Stomach (tissue), 9 donors: ENCODE measurements around the gene NUDT8. TPM values are rescaled to one million over a fixed set of nuclear protein-coding genes. Genes with fewer than 3 reads are reported as not detected.

Experiments
- DNase-seq, 2 donors: peaks; one replicate each; pipeline versions ENCODE4 v3.0.0 to v3.0.0-alpha.2; 2013 to 2019
- H3K27ac ChIP-seq, 5 donors: fragments of 200-600 bp in 4 of 5; sonication (generic) in 4 of 5; one replicate each; pipeline ENCODE4 v1.5.1; 2013 to 2019; ENCODE audit warnings: mild to moderate bottlenecking in 1 of 5, moderate library complexity in 1 of 5
- H3K27me3 ChIP-seq, 3 donors: fragments of 200-600 bp; sonication (generic); one replicate each; pipeline ENCODE4 v1.5.1; 2017 to 2019; ENCODE audit warnings: mixed run types in 1 of 3
- H3K36me3 ChIP-seq, 4 donors: fragments of 200-600 bp; sonication (generic); 1 replicate in 3 of 4; 2 replicates in 1 of 4; pipeline ENCODE4 v1.5.1; 2016 to 2019
- H3K4me1 ChIP-seq, 4 donors: fragments of 200-600 bp; sonication (generic); one replicate each; pipeline ENCODE4 v1.5.1; 2016 to 2019
- H3K4me3 ChIP-seq, 4 donors: fragments of 200-600 bp; sonication (generic) in 3 of 4; one replicate each; pipeline ENCODE4 v1.5.1; 2016 to 2019; ENCODE audit warnings: mild to moderate bottlenecking in 1 of 4
- H3K9me3 ChIP-seq, 4 donors: fragments of 200-600 bp; sonication (generic); one replicate each; pipeline ENCODE4 v1.5.1; 2016 to 2019
- EP300 ChIP-seq: sonication (generic); formaldehyde crosslinking; IDR thresholded peaks from one replicate; pipeline ENCODE4 v1.6.1; 2017; ENCODE audit warnings: antibody characterized with exemption
- POLR2A ChIP-seq, 4 donors: fragments of 450-650 bp; IDR thresholded peaks; one replicate each; pipeline ENCODE4 v1.6.1; 2016; ENCODE audit warnings: antibody characterized with exemption in 4 of 4, control low read depth in 2 of 4, mild to moderate bottlenecking in 1 of 4, moderate library complexity in 1 of 4
- POLR2AphosphoS5 ChIP-seq, 3 donors: sonication (generic); formaldehyde crosslinking; IDR thresholded peaks; one replicate each; pipeline ENCODE4 v1.6.1; 2016; ENCODE audit warnings: antibody characterized with exemption in 3 of 3
- WGBS, 5 donors: extraction: QIAGEN DNeasy Blood & Tissue Kit in 3 of 5; methylation state at CpG; one replicate each; pipeline versions ENCODE4 v1.1.5 to v1.1.7; 2013 to 2018; 5-methylcytosine and 5-hydroxymethylcytosine counted together
- intact Hi-C: fragments of 100-400 bp; cut with DNase I; formaldehyde crosslinking; loops from one replicate; pipeline ENCODE4 v1.15.1; 2023; ENCODE audit warnings: low total_unique reads
- polyA plus RNA-seq, 3 donors: library from polyadenylated mRNA; stranded (reverse); fragments of 200-250 nt; gene quantifications; one replicate each; pipeline ENCODE4 v1.2.3, GENCODE V29; 2013
- total RNA-seq, 5 donors: library from RNA; depleted of rRNA; stranded (reverse); fragments of >200 nt; gene quantifications; one replicate each; pipeline versions ENCODE4 v1.1.0 to v1.2.3, GENCODE V29; 2014 to 2016
- TF ChIP-seq, protein P1 (sequence below), 7 experiments: fragments of 450-650 bp in 4 of 7; fragments of 200-600 bp in 3 of 7; sonication (generic) in 3 of 7; IDR thresholded peaks; one replicate each; pipeline ENCODE4 v1.5.1; 2016 to 2019; ENCODE audit warnings: antibody characterized with exemption in 7 of 7, control low read depth in 2 of 7, mild to moderate bottlenecking in 1 of 7
- donor health status: healthy with polysubstance abuse.
- donor health status: Bipolar disorder and iron deficiency.
- donor health status: healthy.

Gene NUDT8
- total and polyA plus RNA-seq, 8 donors, result 4.6 to 333 (median 17.3) TPM; not detected in 2

DNA sequence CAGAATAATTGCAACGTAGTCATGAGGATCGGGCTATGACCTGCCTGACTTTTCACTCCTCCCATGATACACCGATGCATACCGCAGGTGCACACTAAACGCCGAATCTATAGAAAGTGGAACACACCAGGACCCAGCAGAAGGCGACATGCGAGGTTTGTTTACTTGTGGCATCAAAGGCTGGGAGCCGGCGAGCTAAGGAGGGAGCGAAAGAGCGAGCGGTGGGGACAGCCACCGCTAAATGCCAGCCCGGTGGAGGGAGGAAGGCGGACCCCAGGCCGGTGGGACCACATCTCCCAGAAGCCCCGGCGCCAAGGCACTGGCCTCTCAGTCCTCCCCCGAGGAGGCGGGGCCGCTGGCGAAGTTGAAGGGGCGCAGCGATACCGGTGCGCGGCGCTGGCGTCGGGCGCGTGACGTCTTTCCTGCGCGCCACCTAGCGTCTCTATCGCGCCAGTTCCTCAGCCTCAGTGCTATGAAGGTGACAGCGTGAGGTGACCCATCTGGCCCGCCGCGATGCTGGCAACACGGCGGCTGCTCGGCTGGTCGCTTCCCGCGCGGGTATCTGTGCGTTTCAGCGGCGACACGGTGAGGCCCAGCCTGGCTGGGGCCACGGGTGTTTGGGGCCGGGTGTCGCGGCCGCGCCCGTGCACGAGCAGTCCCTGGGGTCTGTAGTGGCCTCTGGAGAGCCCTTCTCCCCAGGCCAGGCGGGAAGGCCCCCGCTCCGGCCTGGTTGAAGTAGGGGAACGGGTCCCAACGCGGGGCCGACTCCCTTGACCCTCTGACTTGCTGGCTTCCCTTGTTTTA is 23.0 kb downstream of the NUDT8 start, which contains the start of gene NDUFV1:
Gene NDUFV1 (plus strand): TSS at position 445 of the 804 bp plus-strand sequence. CDS start 69 bp downstream, at position 514.
- DNase-seq, result peak; percentile 98 to 99
- 0 to 3% (median 1%) methylated on average over 19 to 69 of the region's 69 CpGs for WGBS, 5 donors
- intact Hi-C loops, result no loop called here

DNA sequence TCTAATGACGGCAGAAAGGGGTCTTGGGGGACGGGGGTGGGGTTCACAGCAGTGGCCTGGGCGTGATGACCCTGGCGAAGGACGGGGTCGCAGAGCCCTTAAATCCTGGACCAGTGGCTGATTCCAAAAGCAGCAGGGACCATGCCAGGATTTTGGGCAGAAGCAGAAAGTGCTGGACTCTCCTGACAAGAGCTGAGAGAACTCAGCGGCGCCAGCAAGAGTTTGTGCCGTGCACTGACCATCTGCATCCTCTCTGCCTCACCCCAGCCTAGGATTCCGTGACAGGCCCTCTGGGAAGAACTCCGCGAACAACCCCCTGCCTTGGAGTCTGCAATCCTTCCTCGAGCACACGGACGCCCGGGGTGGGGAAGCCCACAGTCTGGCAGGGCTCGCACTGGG is 23.6 kb downstream of the NUDT8 start:
- Histone ChIP-seq H3K4me3 (peak overlapping the region; percentile 96 to 99 (median 98)), H3K27ac (peak overlapping the region in 4 of 5 donors; percentile 81 to 92 (median 91)), H3K9me3 (no peaks in the 10 kb centered on the region), H3K36me3 (peaks cover 24 to 28% (median 27%) of the 10 kb centered on the region in 4 donors), H3K4me1 (peaks cover 16 to 41% (median 27%) of the 10 kb centered on the region in 4 donors), H3K27me3 (no peaks in the 10 kb centered on the region)
- intact Hi-C loops, result no loop called here
- no peak for TF ChIP-seq EP300
- no peak for TF ChIP-seq POLR2AphosphoS5 (IDR thresholded peaks at IDR 0.05)
- TF ChIP-seq, protein P1, sequence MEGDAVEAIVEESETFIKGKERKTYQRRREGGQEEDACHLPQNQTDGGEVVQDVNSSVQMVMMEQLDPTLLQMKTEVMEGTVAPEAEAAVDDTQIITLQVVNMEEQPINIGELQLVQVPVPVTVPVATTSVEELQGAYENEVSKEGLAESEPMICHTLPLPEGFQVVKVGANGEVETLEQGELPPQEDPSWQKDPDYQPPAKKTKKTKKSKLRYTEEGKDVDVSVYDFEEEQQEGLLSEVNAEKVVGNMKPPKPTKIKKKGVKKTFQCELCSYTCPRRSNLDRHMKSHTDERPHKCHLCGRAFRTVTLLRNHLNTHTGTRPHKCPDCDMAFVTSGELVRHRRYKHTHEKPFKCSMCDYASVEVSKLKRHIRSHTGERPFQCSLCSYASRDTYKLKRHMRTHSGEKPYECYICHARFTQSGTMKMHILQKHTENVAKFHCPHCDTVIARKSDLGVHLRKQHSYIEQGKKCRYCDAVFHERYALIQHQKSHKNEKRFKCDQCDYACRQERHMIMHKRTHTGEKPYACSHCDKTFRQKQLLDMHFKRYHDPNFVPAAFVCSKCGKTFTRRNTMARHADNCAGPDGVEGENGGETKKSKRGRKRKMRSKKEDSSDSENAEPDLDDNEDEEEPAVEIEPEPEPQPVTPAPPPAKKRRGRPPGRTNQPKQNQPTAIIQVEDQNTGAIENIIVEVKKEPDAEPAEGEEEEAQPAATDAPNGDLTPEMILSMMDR (IDR thresholded peaks at IDR 0.05), result no peak
- TF ChIP-seq POLR2A (IDR thresholded peaks at IDR 0.05), result no peak
- 31 to 43% (median 39%) methylated on average over 14 to 17 of the region's 17 CpGs for WGBS, 5 donors
- DNase-seq, result no peak

More for the DNA sequence above, 23.0 kb downstream of the NUDT8 start, which contains the start of gene NDUFV1:
- Histone ChIP-seq H3K27ac (peak within 1 kb of the TSS; percentile 75 to 92 (median 90)), H3K9me3 (no peaks in the 10 kb centered on the region), H3K27me3 (no peaks in the 10 kb centered on the region), H3K36me3 (peaks cover 30 to 34% (median 33%) of the 10 kb centered on the region in 4 donors), H3K4me1 (peaks cover 16 to 41% (median 27%) of the 10 kb centered on the region in 4 donors), H3K4me3 (peak within 1 kb of the TSS; percentile 96 to 99 (median 98))
- TF ChIP-seq POLR2AphosphoS5 (IDR thresholded peaks at IDR 0.05), result peak; percentile 92 to 97 (median 93)
- TF ChIP-seq POLR2A (IDR thresholded peaks at IDR 0.05), result no peak
- TF ChIP-seq, protein P1 (IDR thresholded peaks at IDR 0.05), result peak in 5 of 7 experiments; percentile 63 to 89 (median 76)
- TF ChIP-seq EP300, result no peak

DNA sequence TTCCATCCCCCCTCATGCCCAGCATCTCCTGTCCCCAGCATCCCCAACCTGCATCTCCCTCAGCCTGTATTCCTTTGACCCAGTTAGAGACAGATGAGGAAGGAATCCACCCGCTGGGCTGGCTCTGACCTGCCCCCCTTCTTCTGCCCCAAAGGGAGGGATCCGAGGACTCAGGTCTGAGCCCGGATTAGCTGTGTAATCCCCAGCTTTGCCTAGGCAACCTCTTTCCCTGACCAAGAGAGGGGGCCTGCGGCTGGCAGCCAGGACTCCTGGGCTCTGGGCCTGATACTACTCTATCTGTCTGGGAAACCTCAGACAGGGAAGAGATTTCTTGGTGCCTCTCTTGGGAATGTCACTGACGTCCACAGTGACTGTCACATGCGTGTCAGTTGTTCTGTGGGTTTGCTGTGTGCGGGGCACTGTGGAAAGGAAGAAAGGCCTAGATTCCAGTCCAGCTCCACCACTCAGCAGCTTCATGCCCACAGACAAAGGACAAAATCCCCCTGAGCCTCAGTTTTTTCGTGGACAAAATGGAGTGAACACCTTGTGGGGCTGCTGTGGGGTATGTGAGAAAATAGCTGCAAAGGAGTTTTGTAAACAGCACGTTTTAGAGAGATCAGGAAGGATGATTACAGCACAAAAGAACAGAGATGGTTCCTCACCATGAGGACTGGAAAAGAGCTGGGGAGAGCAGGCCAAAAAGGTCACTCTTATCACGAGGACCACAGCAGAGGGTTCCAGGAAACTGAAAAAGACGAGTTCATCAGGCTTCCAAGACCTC is 24.3 kb downstream of the NUDT8 start:
- peak overlapping the region in 2 of 5 donors; percentile 90 to 92 for H3K27ac ChIP-seq
- intact Hi-C loops, result no loop called here

More for the DNA sequence above, 24.3 kb downstream of the NUDT8 start:
- 57 to 67% (median 61%) methylated on average over 10 to 11 of the region's 11 CpGs for WGBS, 5 donors
- H3K27me3 ChIP-seq, result no peaks in the 10 kb centered on the region
- H3K4me1 ChIP-seq, result peaks cover 16 to 41% (median 27%) of the 10 kb centered on the region in 4 donors
- H3K9me3 ChIP-seq, result no peaks in the 10 kb centered on the region
- no peak overlapping the region for H3K4me3 ChIP-seq
- no peak for DNase-seq
- peaks cover 17 to 22% (median 21%) of the 10 kb centered on the region in 4 donors for H3K36me3 ChIP-seq
- no peak for TF ChIP-seq POLR2A (IDR thresholded peaks at IDR 0.05)
- no peak for TF ChIP-seq EP300
- TF ChIP-seq, protein P1 (IDR thresholded peaks at IDR 0.05), result no peak
- no peak for TF ChIP-seq POLR2AphosphoS5 (IDR thresholded peaks at IDR 0.05)
